Measurements from ENCODE around the gene PTGER2. TPM values are rescaled to one million over a fixed set of nuclear protein-coding genes. Genes with fewer than 3 reads are reported as not detected.

The PTGER2 gene
- total and polyA plus RNA-seq, 2 of the 8 experiments (the other 6 are each of a cell fraction or from before 2014, with no cell fraction given): 1.2 TPM

DNA sequence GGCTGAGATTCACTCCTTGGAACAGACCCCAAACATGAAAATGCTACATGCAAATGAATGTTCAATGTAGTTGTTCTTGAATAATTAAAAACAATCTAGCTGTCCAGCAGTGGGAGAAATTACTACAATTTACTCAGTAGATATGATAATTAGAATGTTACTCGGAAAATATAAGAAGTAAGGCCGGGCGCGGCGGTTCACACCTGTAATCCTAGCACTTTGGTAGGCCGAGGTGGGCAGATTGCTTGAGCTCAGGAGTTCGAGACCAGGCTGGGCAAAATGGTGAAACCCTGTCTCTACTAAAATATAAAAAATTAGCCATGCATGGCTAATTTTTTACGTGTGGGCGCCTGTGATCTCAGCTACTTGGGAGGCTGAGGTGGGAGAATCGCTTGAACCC lies 15.3 kb upstream of the PTGER2 start:
- WGBS, 2 experiments (ENCODE audit: extremely low coverage in 1 of 2, insufficient coverage in 1 of 2, insufficient read length in 1 of 2, insufficient replicate concordance in 2 of 2, low coverage in 1 of 2, low lambda C conversion rate in 2 of 2, missing lambda C conversion rate in 1 of 2): 93% methylated on average over 10 of the region's 10 CpGs; no CpG with 5 or more reads in 1 of the 2 experiments
- no peak overlapping the region for H3K4ac ChIP-seq (replicated peaks; ENCODE audit: insufficient read length, low read depth, low read length)
- no peak overlapping the region for H3K27ac ChIP-seq (ENCODE audit: low read depth, low read length)
- H3K36me3 ChIP-seq (ENCODE audit: control insufficient read depth in 2 of 4, insufficient read depth in 4 of 4, low read length in 3 of 4): no peaks in the 10 kb centered on the region
- no peaks in the 10 kb centered on the region for H3K9me3 ChIP-seq (ENCODE audit: insufficient read depth in 2 of 2, low read depth in 1 of 2, low read length in 1 of 2)
- no peaks in the 10 kb centered on the region; a peak in 1 of 7 replicates for H3K4me1 ChIP-seq (replicated peaks in 1 of 4; ENCODE audit: control insufficient read depth in 3 of 4, insufficient read depth in 4 of 4, low read length in 3 of 4)
- H4K20me1 ChIP-seq (replicated peaks in 1 of 2; ENCODE audit: control insufficient read depth in 1 of 2, insufficient read depth in 2 of 2, low read length in 2 of 2): no peaks in the 10 kb centered on the region
- H3K14ac ChIP-seq (ENCODE audit: insufficient read length): no peak overlapping the region
- no peak overlapping the region for H3K18ac ChIP-seq (ENCODE audit: extremely low read depth, low read length)
- no peak overlapping the region for H4K5ac ChIP-seq (ENCODE audit: insufficient read length, low read depth, low read length)
- FAIRE-seq: no peak
- ChIA-PET POLR2A (ENCODE audit: partially characterized antibody) (no interaction called here), CTCF (ENCODE audit: partially characterized antibody) (interaction anchor here (0.6 to 2.2 kb wide), 13 partner anchors 10 to 491 kb away, joined by 3 to 8 read pairs (median 4); partner anchors contain the start of gene PTGER2)
- H3K79me1 ChIP-seq (ENCODE audit: low read depth, low read length): no peaks in the 10 kb centered on the region
- H4K8ac ChIP-seq (ENCODE audit: extremely low read depth, insufficient read depth, low read length): no peak overlapping the region
- no peaks in the 10 kb centered on the region for H3K27me3 ChIP-seq (replicated peaks in 1 of 4; ENCODE audit: control insufficient read depth in 3 of 4, extremely low read depth in 1 of 4, insufficient read depth in 3 of 4, low read length in 3 of 4)
- H3K4me3 ChIP-seq (ENCODE audit: extremely low read depth in 1 of 4, insufficient read depth in 2 of 4, low read depth in 3 of 4, low read length in 4 of 4): no peak overlapping the region
- no peak overlapping the region for H2BK20ac ChIP-seq (ENCODE audit: low read length)
- H2AK5ac ChIP-seq (ENCODE audit: low read depth, low read length): no peak overlapping the region
- no peak overlapping the region for H2BK120ac ChIP-seq (replicated peaks; ENCODE audit: low read depth, low read length)
- H2BK12ac ChIP-seq (ENCODE audit: low read depth, low read length): no peak overlapping the region
- no peak overlapping the region for H2BK5ac ChIP-seq (ENCODE audit: low read depth, low read length)
- no peak overlapping the region for H3K9ac ChIP-seq (replicated peaks in 1 of 4; ENCODE audit: extremely low read depth in 1 of 4, low read depth in 3 of 4, low read length in 3 of 4)
- H3K79me2 ChIP-seq (ENCODE audit: control insufficient read depth in 1 of 2, insufficient read depth in 2 of 2, low read length in 2 of 2): no peaks in the 10 kb centered on the region
- no peak overlapping the region for H3K56ac ChIP-seq (replicated peaks; ENCODE audit: insufficient read length, low read depth, low read length)
- H2AFZ ChIP-seq (ENCODE audit: low read length): no peak overlapping the region
- no peak overlapping the region for H3K4me2 ChIP-seq (ENCODE audit: insufficient read depth in 1 of 2, low read depth in 2 of 2, low read length in 2 of 2)
- no peak for DNase-seq (ENCODE audit: low read depth in 1 of 2, low spot score in 2 of 2)
- TF ChIP-seq CHD1 (IDR thresholded peaks at IDR 0.05; ENCODE audit: low read depth, low read length) (no peak), KDM1A (IDR thresholded peaks at IDR 0.05; ENCODE audit: borderline replicate concordance, low read length) (no peak), CBX8 (IDR thresholded peaks at IDR 0.05; ENCODE audit: borderline replicate concordance, low read depth, low read length) (no peak), CTBP2 (IDR thresholded peaks at IDR 0.05; ENCODE audit: borderline replicate concordance, insufficient read depth, insufficient read length, low read length) (no peak), JUN (IDR thresholded peaks at IDR 0.05; ENCODE audit: low read depth, low read length) (no peak), EGR1 (IDR thresholded peaks at IDR 0.05; ENCODE audit: borderline replicate concordance, low read depth, low read length) (no peak), TAF1 (IDR thresholded peaks at IDR 0.05; ENCODE audit: low read depth, low read length) (no peak), SRF (IDR thresholded peaks at IDR 0.05; ENCODE audit: low read depth, low read length) (no peak), CHD2 (IDR thresholded peaks at IDR 0.05; ENCODE audit: low read length) (no peak), NRF1 (IDR thresholded peaks at IDR 0.05; ENCODE audit: low read depth, low read length) (no peak), SAP30 (IDR thresholded peaks at IDR 0.05; ENCODE audit: insufficient read depth, insufficient replicate concordance, low read length) (no peak)
- no peaks in the 10 kb centered on the region for H3K23me2 ChIP-seq (ENCODE audit: low read depth, low read length)
- H4K91ac ChIP-seq (replicated peaks; ENCODE audit: insufficient read length, low read length): no peak overlapping the region
- no peak overlapping the region for H2BK15ac ChIP-seq (ENCODE audit: low read length)
- H3K23ac ChIP-seq (ENCODE audit: insufficient read length): no peak overlapping the region
